HG02885 (cell line): ENCODE data around the gene CEACAM19.
"Not testable (repeated sequence)": the region's sequence is repeated elsewhere in the genome, so short reads cannot be mapped to it uniquely, and the experiment has no call there.

Source experiments
- ATAC-seq: cut with Tn5 transposase; IDR thresholded peaks from one replicate; pipeline ENCODE4 v1.9.1; 2021; ENCODE audit warnings: mild to moderate bottlenecking; ENCODE audit not compliant: unreplicated experiment, poor library complexity

CEACAM19 gene

GRCh38 chr19:44696939-44697669, 25.8 kb downstream of the CEACAM19 start:
- no peak for ATAC-seq

GRCh38 chr19:44697670-44698034, 26.4 kb downstream of the CEACAM19 start:
- ATAC-seq, result no peak

GRCh38 chr19:44698492-44699201, 27.4 kb downstream of the CEACAM19 start, which contains the start of gene CEACAM16:
Gene CEACAM16 (plus strand): TSS chr19:44699151. CDS start chr19:44701457, 2,306 bp downstream.
- ATAC-seq, result no peak

GRCh38 chr19:44700547-44700946, 29.3 kb downstream of the CEACAM19 start:
- no peak for ATAC-seq

- ATAC-seq, result no peak
These were observed 29.9 kb downstream of the CEACAM19 start for GRCh38 chr19:44701228-44701627.

GRCh38 chr19:44702551-44703176, 31.4 kb downstream of the CEACAM19 start:
- no peak for ATAC-seq

- no peak for ATAC-seq
These were observed 32.2 kb downstream of the CEACAM19 start for GRCh38 chr19:44703336-44704078.

- no peak for ATAC-seq
These were observed 33.7 kb downstream of the CEACAM19 start for GRCh38 chr19:44704982-44705381.

- ATAC-seq, result no peak
These were observed 34.3 kb downstream of the CEACAM19 start for GRCh38 chr19:44705502-44706010.

- no peak for ATAC-seq
These were observed 35.4 kb downstream of the CEACAM19 start for GRCh38 chr19:44706506-44707236.

- no peak for ATAC-seq
These were observed 36.5 kb downstream of the CEACAM19 start for GRCh38 chr19:44707794-44708193.

GRCh38 chr19:44708940-44709339, 37.7 kb downstream of the CEACAM19 start:
- no peak for ATAC-seq

- not testable (repeated sequence) for ATAC-seq
These were observed 38.4 kb downstream of the CEACAM19 start for GRCh38 chr19:44709434-44710266.

GRCh38 chr19:44710483-44710882, 39.2 kb downstream of the CEACAM19 start:
- no peak for ATAC-seq

GRCh38 chr19:44712864-44713515, 41.7 kb downstream of the CEACAM19 start:
- no peak for ATAC-seq

- ATAC-seq, result no peak
These were observed 43.4 kb downstream of the CEACAM19 start for GRCh38 chr19:44714597-44715169.

- no peak for ATAC-seq
These were observed 46.3 kb downstream of the CEACAM19 start for GRCh38 chr19:44717603-44718002.
